Activated T-helper 9 cell treated with anti-CD3 and anti-CD28 coated beads, Interleukin-2, amount 50 U/mL, for 16 hours (primary cell): ENCODE measurements around the gene SMCO1.
"Not testable (repeated sequence)": the region's sequence is repeated elsewhere in the genome, so short reads cannot be mapped to it uniquely, and the experiment has no call there.

Experiments used
- DNase-seq: peaks from one replicate; pipeline ENCODE4 v3.0.0-alpha.2; 2020; ENCODE audit warnings: low read depth

Gene SMCO1

DNA sequence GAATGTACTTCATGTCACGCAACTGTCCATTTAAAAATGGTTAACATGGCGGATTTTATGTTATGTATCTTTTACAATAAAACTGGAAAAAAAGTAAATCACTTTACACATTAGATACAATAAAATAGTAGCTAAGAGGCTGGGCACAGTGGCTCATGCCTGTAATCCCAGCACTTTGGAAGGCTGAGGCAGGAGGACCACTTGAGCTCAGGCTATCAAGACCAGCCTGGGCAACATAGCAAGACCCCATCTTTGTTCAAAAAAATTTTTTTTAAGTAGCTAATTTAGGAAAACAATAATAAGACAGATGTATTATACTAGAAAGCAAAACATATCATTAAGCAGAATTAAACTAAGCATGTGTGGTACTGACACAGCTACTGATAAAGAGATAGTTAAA lies 23.1 kb downstream of the SMCO1 start:
- DNase-seq, result no peak

DNA sequence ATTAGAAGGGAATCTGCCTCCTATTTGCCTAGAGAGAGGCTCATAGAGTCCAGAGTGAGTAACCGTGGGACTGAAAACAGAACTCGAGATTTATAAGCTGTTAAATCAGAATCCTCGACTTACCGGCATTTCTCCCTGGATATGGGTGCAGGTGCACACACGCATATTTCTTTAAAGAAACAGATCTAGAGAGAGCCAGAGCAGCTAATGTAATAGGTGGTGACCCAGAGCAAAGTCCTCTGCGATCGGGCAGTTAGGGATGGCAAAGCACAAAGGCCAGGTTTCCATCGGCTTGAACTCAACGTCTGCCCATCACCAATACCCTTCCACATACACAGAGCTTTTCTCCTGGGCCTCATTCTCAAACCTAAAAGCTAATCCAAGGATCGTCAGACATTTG lies 25.4 kb downstream of the SMCO1 start:
- no peak for DNase-seq

DNA sequence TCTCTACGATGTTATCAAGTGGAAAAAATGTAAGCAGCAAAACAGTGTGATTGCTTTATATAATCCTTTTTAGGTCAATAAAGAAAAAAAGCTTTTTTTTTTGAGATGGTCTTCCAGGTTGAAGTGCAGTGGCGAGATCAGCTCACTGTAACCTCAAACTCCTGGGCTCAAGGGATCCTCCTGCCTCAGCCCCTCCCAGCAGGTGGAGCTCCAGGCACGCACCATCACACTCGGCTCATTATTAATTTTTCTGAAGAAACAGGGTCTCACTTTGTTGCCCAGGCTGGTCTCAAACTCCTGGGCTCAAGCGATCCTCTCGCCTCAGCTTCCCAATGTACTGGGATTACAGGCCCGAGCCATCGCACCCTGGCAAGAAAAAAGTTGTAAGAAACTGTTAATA lies 28.9 kb downstream of the SMCO1 start:
- DNase-seq, result no peak

DNA sequence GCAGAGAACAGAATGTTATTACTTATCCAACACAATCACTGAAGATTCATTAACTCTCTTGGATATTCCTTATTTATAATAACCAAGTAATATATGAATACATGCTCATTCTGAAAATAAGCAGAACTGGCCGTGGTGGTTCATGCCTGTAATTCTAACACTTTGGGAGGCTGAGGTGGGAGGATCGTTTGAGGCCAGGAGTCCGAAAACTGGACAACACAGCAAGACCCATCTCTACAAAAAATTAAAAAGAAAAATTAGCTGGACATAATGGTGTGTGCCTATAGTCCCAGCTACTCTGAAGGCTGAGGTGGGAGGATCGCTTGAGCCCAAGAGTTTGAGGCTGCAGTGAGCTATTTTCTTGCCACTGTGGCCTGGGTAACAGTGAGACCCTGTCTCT lies 37.5 kb downstream of the SMCO1 start:
- no peak for DNase-seq

DNA sequence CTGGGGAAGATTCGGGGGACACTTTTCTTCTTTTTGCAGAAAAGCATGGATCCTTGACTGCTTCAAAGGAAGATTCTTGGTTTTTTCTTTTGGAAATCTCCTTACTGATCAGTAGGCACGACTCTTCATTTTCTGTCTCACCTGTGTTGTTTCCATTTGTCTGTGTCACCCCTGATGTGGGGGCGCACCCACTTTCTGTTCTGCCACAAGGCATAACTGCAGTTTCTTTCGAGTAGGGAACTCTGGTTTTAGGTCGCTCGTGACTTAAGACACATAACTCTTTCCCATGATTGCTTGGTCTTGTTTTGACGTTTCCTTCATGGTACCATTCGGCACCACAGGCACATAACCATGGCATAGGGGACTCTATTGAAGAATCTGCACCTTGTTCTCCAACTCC lies 42.9 kb downstream of the SMCO1 start:
- no peak for DNase-seq

DNA sequence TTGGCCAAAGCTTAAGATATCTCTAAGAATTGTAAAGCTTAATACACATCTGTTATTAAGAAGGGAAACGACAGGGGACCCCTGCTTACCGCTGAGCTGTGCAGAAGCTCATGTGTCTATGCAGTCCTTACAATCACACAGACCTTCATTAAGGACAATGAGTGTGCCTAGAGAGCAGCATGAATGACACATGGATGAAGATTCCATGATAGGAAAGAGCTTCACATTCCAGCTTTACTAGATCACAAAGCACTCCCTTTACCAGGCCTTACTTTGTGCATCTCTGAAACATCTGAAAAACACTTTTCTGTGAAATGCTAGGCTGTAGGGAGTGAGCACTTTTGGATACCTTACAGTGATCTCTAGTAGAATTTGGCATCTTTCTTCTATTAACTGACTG lies 43.6 kb downstream of the SMCO1 start:
- no peak for DNase-seq

DNA sequence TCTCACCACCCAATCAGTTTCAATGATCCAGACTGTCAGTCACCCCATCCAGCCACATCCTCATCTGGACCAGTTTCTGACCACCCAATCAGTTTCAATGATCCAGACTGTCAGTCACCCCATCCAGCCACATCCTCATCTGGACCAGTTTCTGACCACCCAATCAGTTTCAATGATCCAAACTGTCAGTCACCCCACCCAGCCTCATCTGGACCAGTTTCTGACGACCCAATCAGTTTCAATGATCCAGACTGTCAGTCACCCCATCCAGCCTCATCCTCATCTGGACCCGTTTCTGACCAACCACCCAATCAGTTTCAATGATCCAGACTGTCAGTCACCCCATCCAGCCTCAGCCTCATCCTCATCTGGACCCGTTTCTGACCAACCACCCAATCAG lies 45.0 kb downstream of the SMCO1 start:
- DNase-seq, result not testable (repeated sequence)

DNA sequence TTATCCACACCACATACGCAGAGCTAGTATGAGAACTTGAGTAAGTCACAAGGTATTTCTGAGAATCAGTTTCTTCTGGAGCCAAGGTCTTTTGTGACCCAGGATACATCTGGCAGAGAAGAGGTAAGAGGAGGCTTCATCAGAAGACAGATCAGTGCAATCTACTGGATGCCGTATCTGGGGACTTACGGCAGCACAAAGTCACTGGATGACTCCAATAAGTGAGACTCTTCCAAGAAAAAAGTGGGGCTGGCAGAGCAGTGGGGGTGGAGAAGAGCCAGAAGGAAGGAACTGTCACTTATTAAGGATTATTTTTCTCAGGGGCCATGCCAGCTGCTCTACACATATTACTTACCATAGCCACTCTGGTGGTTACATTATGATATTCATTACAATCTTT lies 51.3 kb downstream of the SMCO1 start:
- no peak for DNase-seq

DNA sequence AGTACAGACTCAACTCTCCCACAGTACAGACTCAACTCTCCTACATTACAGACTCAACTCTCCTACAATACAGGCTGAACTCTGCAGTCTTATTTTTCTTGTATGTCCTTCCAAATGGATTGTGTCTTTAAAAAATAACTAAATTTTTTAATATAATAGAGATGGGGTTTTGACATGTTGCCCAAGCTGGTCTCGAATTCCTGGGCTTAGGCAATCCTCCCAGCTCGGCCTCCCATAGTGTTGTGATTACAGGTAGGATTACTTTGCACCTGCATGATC lies 51.7 kb downstream of the SMCO1 start:
- DNase-seq, result no peak

DNA sequence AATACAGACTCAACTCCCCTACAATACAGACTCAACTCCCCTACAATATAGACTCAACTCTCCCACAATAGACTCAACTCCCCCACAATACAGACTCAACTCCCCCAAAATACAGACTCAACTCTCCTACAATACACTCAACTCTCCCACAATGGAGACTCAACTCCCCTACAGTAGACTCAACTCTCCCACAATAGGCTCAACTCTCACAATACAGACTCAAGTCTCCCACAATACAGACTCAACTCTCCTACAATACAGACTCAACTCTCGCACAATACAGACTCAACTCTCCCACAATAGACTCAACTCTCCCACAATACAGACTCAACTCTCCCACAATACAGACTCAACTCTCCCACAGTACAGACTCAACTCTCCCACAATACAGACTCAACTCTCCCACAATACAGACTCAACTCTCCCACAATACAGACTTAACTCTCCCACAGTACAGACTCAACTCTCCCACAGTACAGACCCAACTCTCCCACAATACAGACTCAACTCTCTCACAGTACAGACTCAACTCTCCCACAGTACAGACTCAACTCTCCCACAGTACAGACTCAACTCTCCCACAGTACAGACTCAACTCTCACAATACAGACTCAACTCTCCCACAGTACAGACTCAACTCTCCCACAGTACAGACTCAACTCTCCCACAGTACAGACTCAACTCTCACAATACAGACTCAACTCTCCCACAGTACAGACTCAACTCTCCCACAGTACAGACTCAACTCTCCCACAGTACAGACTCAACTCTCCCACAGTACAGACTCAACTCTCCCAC lies 52.3 kb downstream of the SMCO1 start:
- not testable (repeated sequence) for DNase-seq

DNA sequence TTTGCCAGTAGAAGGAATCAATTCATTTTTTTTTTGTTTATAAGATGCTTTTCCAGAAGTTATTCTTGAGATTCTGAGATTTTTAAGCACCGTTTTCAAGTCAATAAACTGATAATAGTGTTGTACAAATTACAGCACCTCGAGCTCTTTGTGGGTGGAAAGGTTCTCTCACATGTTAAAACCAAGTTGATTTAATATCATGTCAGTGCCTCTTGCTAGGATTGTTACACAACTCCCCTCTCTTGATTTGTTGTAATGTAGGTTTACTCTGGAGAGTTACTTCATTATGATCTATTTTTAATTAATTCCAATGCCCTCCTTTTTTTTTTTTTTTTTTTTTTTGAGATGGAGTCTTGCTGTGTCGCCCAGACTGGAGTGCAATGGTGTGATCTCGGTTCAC lies 57.1 kb downstream of the SMCO1 start:
- DNase-seq, result no peak

DNA sequence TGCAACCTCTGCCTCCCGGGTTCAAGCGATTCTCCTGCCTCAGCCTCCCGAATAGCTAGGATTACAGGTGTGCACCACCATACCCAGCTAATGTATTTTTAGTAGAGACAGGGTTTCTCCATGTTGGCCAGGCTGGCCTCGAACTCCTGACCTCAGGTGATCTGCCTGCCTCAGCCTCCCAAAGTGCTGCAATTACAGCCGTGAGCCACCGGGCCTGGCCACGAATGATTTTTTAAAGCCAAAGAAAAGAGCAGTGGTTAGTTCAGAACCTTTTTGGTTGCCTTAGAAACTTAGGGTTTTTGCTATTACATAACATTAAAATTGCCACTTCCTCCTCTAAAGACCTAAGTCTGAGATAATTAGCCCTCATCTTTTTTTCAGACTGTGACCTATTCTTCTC lies 57.7 kb downstream of the SMCO1 start:
- DNase-seq, result not testable (repeated sequence)
